Measurements from ENCODE around the gene B4GALT4. TPM values are rescaled to one million over a fixed set of nuclear protein-coding genes. Genes with fewer than 3 reads are reported as not detected.

The B4GALT4 gene
- total and polyA plus RNA-seq, 2 of the 8 experiments (the other 6 are each of a cell fraction or from before 2014, with no cell fraction given), result 14.6 to 44.7 TPM

- TF ChIP-seq TAF1 (IDR thresholded peaks at IDR 0.05; ENCODE audit: low read depth, low read length) (no peak), CHD1 (IDR thresholded peaks at IDR 0.05; ENCODE audit: low read depth, low read length) (no peak), SP2 (IDR thresholded peaks at IDR 0.05; ENCODE audit: low read length) (no peak)
Measured at GRCh38 chr3:119259821-119260220, 19.1 kb upstream of the B4GALT4 start (continued).
